ENCODE data around the gene ONECUT1. TPM values are rescaled to one million over a fixed set of nuclear protein-coding genes. Genes with fewer than 3 reads are reported as not detected.

The ONECUT1 gene
- total and polyA plus RNA-seq, 2 of the 8 experiments (the other 6 are each of a cell fraction or from before 2014, with no cell fraction given) = 0.65 to 6.4 TPM

DNA sequence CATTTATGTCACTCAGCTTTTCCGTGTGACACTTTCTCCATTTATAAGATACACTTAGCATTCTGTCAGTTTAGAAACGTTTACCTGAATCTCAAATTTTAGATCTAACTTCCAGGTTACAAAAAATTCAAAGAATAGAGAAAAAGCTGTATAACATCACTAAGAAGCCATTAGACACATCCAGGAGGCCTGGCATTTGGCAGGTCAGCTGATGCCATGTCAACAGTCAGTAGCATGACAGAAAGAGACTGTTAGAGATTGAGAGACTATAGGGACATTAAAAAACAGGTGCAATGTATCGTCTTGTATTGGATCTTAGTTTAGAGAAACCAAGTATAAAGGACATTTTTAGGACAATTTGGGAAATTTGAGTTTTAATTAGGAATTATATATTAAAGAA, 57.6 kb downstream of the ONECUT1 start:
- POLR2A ChIA-PET (ENCODE audit: partially characterized antibody) = no interaction called here
- Histone ChIP-seq H3K9me3 (ENCODE audit: insufficient read depth in 2 of 2, low read depth in 1 of 2, low read length in 1 of 2) (no peaks in the 10 kb centered on the region), H3K14ac (ENCODE audit: insufficient read length) (no peak overlapping the region), H3K23me2 (ENCODE audit: low read depth, low read length) (no peaks in the 10 kb centered on the region), H3K79me2 (ENCODE audit: control insufficient read depth in 1 of 2, insufficient read depth in 2 of 2, low read length in 2 of 2) (no peaks in the 10 kb centered on the region), H4K8ac (ENCODE audit: extremely low read depth, insufficient read depth, low read length) (no peak overlapping the region), H2BK12ac (ENCODE audit: low read depth, low read length) (no peak overlapping the region), H3K9ac (replicated peaks in 1 of 4; ENCODE audit: extremely low read depth in 1 of 4, low read depth in 3 of 4, low read length in 3 of 4) (no peak overlapping the region), H4K5ac (ENCODE audit: insufficient read length, low read depth, low read length) (no peak overlapping the region), H2BK5ac (ENCODE audit: low read depth, low read length) (no peak overlapping the region), H3K4me1 (replicated peaks in 1 of 4; ENCODE audit: control insufficient read depth in 3 of 4, insufficient read depth in 4 of 4, low read length in 3 of 4) (peaks cover 0 to 6% (median 1%) of the 10 kb centered on the region in 4 experiments; a peak in 4 of 7 replicates), H3K27me3 (replicated peaks in 1 of 4; ENCODE audit: control insufficient read depth in 3 of 4, extremely low read depth in 1 of 4, insufficient read depth in 3 of 4, low read length in 3 of 4) (no peaks in the 10 kb centered on the region), H3K56ac (replicated peaks; ENCODE audit: insufficient read length, low read depth, low read length) (no peak overlapping the region), H3K4me3 (ENCODE audit: extremely low read depth in 1 of 4, insufficient read depth in 2 of 4, low read depth in 3 of 4, low read length in 4 of 4) (no peak overlapping the region), H3K4ac (replicated peaks; ENCODE audit: insufficient read length, low read depth, low read length) (no peak overlapping the region), H2BK15ac (ENCODE audit: low read length) (no peak overlapping the region), H3K36me3 (ENCODE audit: control insufficient read depth in 2 of 4, insufficient read depth in 4 of 4, low read length in 3 of 4) (no peaks in the 10 kb centered on the region), H3K79me1 (ENCODE audit: low read depth, low read length) (no peaks in the 10 kb centered on the region), H3K27ac (ENCODE audit: low read depth, low read length) (no peak overlapping the region), H2AK5ac (ENCODE audit: low read depth, low read length) (no peak overlapping the region), H2BK120ac (replicated peaks; ENCODE audit: low read depth, low read length) (no peak overlapping the region), H3K23ac (ENCODE audit: insufficient read length) (no peak overlapping the region), H4K91ac (replicated peaks; ENCODE audit: insufficient read length, low read length) (no peak overlapping the region), H3K18ac (ENCODE audit: extremely low read depth, low read length) (no peak overlapping the region), H2BK20ac (ENCODE audit: low read length) (no peak overlapping the region), H3K4me2 (ENCODE audit: insufficient read depth in 1 of 2, low read depth in 2 of 2, low read length in 2 of 2) (no peak overlapping the region), H4K20me1 (replicated peaks in 1 of 2; ENCODE audit: control insufficient read depth in 1 of 2, insufficient read depth in 2 of 2, low read length in 2 of 2) (no peaks in the 10 kb centered on the region), H2AFZ (ENCODE audit: low read length) (no peak overlapping the region)
- CTCF ChIA-PET (ENCODE audit: partially characterized antibody) = interaction anchor here (0.9 to 1.5 kb wide), 2 partner anchors 476 to 478 kb away, joined by 3 read pairs; no protein-coding TSS in a partner anchor
- FAIRE-seq = no peak
- WGBS, 2 experiments (ENCODE audit: extremely low coverage in 1 of 2, insufficient coverage in 1 of 2, insufficient read length in 1 of 2, insufficient replicate concordance in 2 of 2, low coverage in 1 of 2, low lambda C conversion rate in 2 of 2, missing lambda C conversion rate in 1 of 2) = 80% methylated on average over 3 of the region's 3 CpGs; no CpG with 5 or more reads in 1 of the 2 experiments
- no peak for DNase-seq (ENCODE audit: low read depth in 1 of 2, low spot score in 2 of 2)
- TF ChIP-seq ASH2L (IDR thresholded peaks at IDR 0.05; ENCODE audit: low read length) (no peak), SAP30 (IDR thresholded peaks at IDR 0.05; ENCODE audit: insufficient read depth, insufficient replicate concordance, low read length) (no peak), SIRT6 (IDR thresholded peaks at IDR 0.05; ENCODE audit: low read length) (no peak), EGR1 (IDR thresholded peaks at IDR 0.05; ENCODE audit: borderline replicate concordance, low read depth, low read length) (no peak), SP4 (IDR thresholded peaks at IDR 0.05; ENCODE audit: low read length) (no peak), EP300 (IDR thresholded peaks at IDR 0.05; ENCODE audit: borderline replicate concordance in 1 of 2, low read depth in 2 of 2, low read length in 2 of 2) (no peak), BRCA1 (IDR thresholded peaks at IDR 0.05; ENCODE audit: low read depth, low read length) (no peak)
